ENCODE data around the gene WHRN. TPM values are rescaled to one million over a fixed set of nuclear protein-coding genes. Genes with fewer than 3 reads are reported as not detected.

The WHRN gene
- total RNA-seq, 1 donor from 2014 or later, result 3.1 TPM

DNA sequence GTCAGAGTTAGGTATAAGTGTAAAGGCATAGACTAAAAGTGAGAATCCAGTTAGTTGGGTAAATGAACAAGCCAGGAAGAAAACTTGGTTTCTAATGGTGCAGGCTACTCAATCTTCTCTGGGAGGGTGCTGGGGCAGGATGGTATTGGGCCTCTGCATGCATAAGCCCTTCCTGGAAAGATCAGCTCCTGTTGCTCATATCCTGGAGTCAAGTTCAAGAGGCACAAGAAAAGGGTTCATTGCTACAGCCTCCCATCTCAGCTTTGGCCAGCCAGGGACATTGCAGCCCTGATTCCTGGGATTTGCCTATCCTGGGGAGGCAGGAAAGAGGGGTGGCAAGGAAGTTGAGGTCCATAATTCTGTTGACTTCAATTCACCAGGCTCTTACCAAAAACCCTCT, 41.6 kb upstream of the WHRN start:
- intact Hi-C loops (cut with DNase I), result no loop called here
- no peak for ATAC-seq
- Histone ChIP-seq H3K9me3 (no peaks in the 10 kb centered on the region), H3K36me3 (no peaks in the 10 kb centered on the region), H3K27me3 (no peaks in the 10 kb centered on the region), H3K27ac (no peak overlapping the region), H3K4me1 (no peaks in the 10 kb centered on the region), H3K4me3 (no peak overlapping the region)
- DNase-seq, result no peak
- TF ChIP-seq, protein P1, sequence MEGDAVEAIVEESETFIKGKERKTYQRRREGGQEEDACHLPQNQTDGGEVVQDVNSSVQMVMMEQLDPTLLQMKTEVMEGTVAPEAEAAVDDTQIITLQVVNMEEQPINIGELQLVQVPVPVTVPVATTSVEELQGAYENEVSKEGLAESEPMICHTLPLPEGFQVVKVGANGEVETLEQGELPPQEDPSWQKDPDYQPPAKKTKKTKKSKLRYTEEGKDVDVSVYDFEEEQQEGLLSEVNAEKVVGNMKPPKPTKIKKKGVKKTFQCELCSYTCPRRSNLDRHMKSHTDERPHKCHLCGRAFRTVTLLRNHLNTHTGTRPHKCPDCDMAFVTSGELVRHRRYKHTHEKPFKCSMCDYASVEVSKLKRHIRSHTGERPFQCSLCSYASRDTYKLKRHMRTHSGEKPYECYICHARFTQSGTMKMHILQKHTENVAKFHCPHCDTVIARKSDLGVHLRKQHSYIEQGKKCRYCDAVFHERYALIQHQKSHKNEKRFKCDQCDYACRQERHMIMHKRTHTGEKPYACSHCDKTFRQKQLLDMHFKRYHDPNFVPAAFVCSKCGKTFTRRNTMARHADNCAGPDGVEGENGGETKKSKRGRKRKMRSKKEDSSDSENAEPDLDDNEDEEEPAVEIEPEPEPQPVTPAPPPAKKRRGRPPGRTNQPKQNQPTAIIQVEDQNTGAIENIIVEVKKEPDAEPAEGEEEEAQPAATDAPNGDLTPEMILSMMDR (IDR thresholded peaks at IDR 0.05), result no peak

DNA sequence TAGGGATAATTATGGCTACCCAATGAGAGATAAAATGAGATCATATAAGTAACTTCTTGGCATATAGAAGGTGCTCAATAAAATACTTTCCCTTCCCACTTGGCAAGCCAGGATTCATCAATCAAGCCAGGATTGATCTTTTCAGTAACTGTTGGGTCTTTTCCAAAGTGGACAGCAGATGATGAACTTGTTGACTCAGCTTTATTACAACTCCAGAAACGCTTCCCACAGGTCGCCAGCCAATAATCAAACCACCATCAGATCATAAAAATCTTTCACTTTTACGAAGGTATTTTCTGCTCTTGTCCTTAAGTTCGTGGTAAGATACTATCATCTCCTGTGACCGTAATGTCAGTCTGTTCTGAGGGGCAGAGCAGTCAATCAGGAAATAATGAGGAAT, 39.8 kb upstream of the WHRN start:
- no peaks in the 10 kb centered on the region for H3K9me3 ChIP-seq
- DNase-seq, result no peak
- no peaks in the 10 kb centered on the region for H3K27me3 ChIP-seq
- H3K36me3 ChIP-seq, result no peaks in the 10 kb centered on the region
- H3K4me3 ChIP-seq, result no peak overlapping the region
- intact Hi-C loops (cut with DNase I), result no loop called here
- no peak for ATAC-seq
- H3K27ac ChIP-seq, result no peak overlapping the region
- TF ChIP-seq, protein P1 (IDR thresholded peaks at IDR 0.05), result no peak
- H3K4me1 ChIP-seq, result no peaks in the 10 kb centered on the region

DNA sequence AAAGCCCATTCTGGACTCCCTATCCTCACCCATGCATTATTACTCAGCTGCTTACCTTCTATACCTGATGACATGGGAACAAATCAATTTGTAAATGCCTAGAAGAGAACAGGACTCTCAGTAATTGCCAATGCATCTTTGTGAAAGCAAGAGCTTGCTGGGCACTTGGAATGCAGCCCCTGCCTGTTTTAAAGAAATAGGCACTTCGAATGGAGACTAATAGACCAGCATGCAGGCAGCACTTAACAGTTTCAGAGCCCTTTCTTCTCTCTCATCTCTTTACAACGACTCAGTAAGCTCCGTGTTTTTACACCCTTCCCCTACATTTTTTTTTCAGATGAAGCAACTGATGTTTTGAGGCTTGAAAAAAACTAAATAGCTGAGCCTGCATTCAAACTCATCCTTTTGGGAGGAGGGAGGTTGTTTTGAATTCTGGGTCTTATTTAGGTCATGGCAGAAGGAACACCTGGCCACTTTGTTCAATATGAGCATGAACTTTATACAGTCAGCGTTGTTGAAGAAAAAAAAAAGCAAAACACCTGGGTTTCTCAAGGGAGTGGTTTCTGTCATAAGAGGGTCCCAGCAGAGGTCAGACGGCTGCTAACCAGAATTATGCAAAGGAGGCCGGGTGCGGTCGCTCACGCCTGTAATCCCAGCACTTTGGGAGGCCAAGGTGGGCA, 34.6 kb upstream of the WHRN start:
- ATAC-seq (no peak), DNase-seq (no peak)
- H3K4me1 ChIP-seq, result no peaks in the 10 kb centered on the region
- no peaks in the 10 kb centered on the region for H3K9me3 ChIP-seq
- no peak overlapping the region for H3K4me3 ChIP-seq
- H3K27ac ChIP-seq, result no peak overlapping the region
- no peaks in the 10 kb centered on the region for H3K36me3 ChIP-seq
- TF ChIP-seq, protein P1 (IDR thresholded peaks at IDR 0.05), result no peak
- H3K27me3 ChIP-seq, result no peaks in the 10 kb centered on the region
- intact Hi-C loops (cut with DNase I), result no loop called here

DNA sequence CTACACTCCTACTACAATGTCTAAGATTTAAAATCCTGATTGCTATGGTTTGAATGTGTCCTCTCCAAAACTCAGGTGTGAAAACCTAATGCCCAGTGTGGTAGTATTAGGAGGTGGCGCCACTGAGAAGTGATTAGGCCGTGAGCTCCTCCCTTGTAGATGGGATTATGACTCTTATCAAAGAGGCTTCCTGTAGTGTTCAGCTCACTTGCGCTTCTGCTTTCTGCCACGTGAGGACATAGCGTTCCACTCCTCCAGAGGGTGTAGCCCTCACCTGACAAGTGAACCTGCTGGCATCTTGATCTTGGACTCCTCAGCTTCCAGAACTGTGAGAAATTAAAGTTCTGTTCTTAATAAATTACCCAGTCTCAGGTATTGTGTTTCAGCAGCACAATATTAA, 33.0 kb upstream of the WHRN start:
- H3K27me3 ChIP-seq, result no peaks in the 10 kb centered on the region
- no peak overlapping the region for H3K27ac ChIP-seq
- no peaks in the 10 kb centered on the region for H3K4me1 ChIP-seq
- H3K4me3 ChIP-seq, result no peak overlapping the region
- no peaks in the 10 kb centered on the region for H3K9me3 ChIP-seq
- intact Hi-C loops (cut with DNase I), result no loop called here
- ATAC-seq (peak; percentile 75), DNase-seq (no peak)
- TF ChIP-seq, protein P1 (IDR thresholded peaks at IDR 0.05), result no peak
- H3K36me3 ChIP-seq, result no peaks in the 10 kb centered on the region

DNA sequence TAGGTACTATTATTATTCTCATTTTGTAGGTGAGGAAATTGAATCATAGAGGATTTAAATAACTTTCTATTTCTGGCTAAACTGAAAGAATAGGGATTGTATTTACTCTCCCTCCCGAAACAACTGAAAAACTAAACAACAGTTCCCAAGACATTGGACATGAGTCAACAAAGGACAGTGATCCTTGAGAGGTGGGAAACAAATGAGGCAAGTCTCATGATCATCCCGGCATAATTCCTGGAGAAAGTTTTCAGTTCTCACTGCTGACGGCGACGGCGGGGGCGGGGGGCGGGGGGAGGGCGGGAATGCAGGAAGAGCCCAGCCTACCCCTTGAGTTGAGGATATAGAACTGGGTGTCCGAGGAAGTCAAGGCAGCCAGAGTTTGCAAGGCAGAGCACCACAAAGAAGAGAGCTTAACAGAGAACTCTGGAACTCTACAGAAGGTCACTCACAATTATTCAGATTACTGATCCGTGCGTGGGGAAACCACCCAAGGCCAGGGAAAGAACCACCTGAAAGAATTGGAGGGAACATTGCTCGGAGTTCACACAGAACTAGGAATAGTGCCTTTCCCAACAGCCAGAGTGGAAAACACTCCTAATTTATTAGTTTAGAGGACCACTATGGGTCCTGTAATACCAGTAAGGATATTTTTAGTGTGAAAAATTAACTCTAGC, 27.4 kb upstream of the WHRN start:
- TF ChIP-seq, protein P1 (IDR thresholded peaks at IDR 0.05), result no peak
- no peak overlapping the region for H3K4me3 ChIP-seq
- peak; percentile 54 for ATAC-seq

More for the DNA sequence above, 27.4 kb upstream of the WHRN start:
- no peaks in the 10 kb centered on the region for H3K9me3 ChIP-seq
- H3K36me3 ChIP-seq, result no peaks in the 10 kb centered on the region
- no peak for DNase-seq
- intact Hi-C loops (cut with DNase I), result no loop called here
- H3K27ac ChIP-seq, result no peak overlapping the region
- H3K4me1 ChIP-seq, result no peaks in the 10 kb centered on the region
- H3K27me3 ChIP-seq, result no peaks in the 10 kb centered on the region
